KMS-11 (cell line): ENCODE data around the gene PSG7.
"Not testable (repeated sequence)": the region's sequence is repeated elsewhere in the genome, so short reads cannot be mapped to it uniquely, and the experiment has no call there.

Experiments
- H2AFZ ChIP-seq: fragments of 200-600 bp; sonication (generic); 2 replicates; pipeline ENCODE4 v1.6.1; 2016; ENCODE audit warnings: antibody characterized with exemption, mixed run types, low read depth
- H3K27ac ChIP-seq: fragments of 200-600 bp; sonication (generic); 2 replicates; pipeline ENCODE4 v1.6.1; 2016; ENCODE audit warnings: mild to moderate bottlenecking, mixed run types
- H3K27me3 ChIP-seq: fragments of 200-600 bp; sonication (generic); 2 replicates; pipeline ENCODE4 v1.6.1; 2017; ENCODE audit warnings: mild to moderate bottlenecking, low read depth, mixed run types, moderate library complexity; ENCODE audit not compliant: insufficient read depth
- H3K36me3 ChIP-seq: fragments of 200-600 bp; sonication (generic); 2 replicates; pipeline ENCODE4 v1.6.1; 2017; ENCODE audit warnings: mild to moderate bottlenecking, mixed run types; ENCODE audit not compliant: insufficient read depth
- H3K4me1 ChIP-seq: fragments of 200-600 bp; sonication (generic); 2 replicates; pipeline ENCODE4 v1.6.1; 2016; ENCODE audit warnings: mild to moderate bottlenecking, low read depth, mixed run types; ENCODE audit not compliant: poor library complexity, severe bottlenecking
- H3K4me2 ChIP-seq: fragments of 200-600 bp; sonication (generic); 2 replicates; pipeline ENCODE4 v1.7.0; 2016; ENCODE audit warnings: mild to moderate bottlenecking, mixed run types
- H3K4me3 ChIP-seq: fragments of 200-600 bp; sonication (generic); IDR thresholded peaks from 2 replicates; pipeline ENCODE4 v1.6.1; 2017; ENCODE audit warnings: low read depth, low read length, mixed read lengths; ENCODE audit not compliant: insufficient read depth
- H3K79me2 ChIP-seq: fragments of 200-600 bp; sonication (generic); 2 replicates; pipeline ENCODE4 v1.6.1; 2016; ENCODE audit warnings: low read depth, mixed run types; ENCODE audit not compliant: insufficient read depth
- H3K9ac ChIP-seq: fragments of 200-600 bp; sonication (generic); 2 replicates; pipeline ENCODE4 v1.6.1; 2016; ENCODE audit warnings: mild to moderate bottlenecking, mixed run types
- H4K20me1 ChIP-seq: fragments of 200-600 bp; sonication (generic); 2 replicates; pipeline ENCODE4 v1.6.1; 2016; ENCODE audit warnings: mild to moderate bottlenecking, mixed run types; ENCODE audit not compliant: insufficient read depth
- TF ChIP-seq, protein P1 (sequence below): fragments of 200-600 bp; sonication (generic); conservative IDR thresholded peaks from 2 replicates; pipeline ENCODE4 v1.6.1; 2017; ENCODE audit warnings: low read depth, mild to moderate bottlenecking, antibody characterized with exemption, low read length, moderate library complexity, mixed read lengths

The PSG7 gene

DNA sequence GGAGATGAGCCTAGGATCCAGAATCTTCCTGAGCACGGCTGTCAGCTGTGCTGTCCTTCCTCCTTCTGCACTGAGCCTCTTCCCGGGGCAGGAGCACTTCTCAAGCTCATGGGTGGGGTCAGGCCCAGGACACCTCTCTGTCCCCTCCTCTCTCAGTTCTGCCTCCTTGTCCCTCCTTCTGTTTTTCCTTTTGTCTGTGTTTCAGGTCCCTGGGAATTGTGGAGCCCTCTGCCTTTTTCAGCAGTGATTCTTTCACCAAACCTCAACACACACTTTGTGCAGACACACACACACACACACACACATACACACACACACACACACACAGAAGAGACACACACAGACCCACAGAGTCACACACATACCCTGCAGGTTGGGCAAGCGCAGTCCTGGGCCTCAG, at the start of gene PSG7:
Gene PSG7 (minus strand): TSS at position 101 of the 400 bp plus-strand sequence. CDS start 131 bp downstream, outside the sequence.
- H3K4me2 ChIP-seq, H3K27me3 ChIP-seq, H3K9ac ChIP-seq, H2AFZ ChIP-seq, H3K79me2 ChIP-seq, H3K27ac ChIP-seq, H3K4me1 ChIP-seq, H3K36me3 ChIP-seq, H4K20me1 ChIP-seq, H3K4me3 ChIP-seq: not testable (repeated sequence)

DNA sequence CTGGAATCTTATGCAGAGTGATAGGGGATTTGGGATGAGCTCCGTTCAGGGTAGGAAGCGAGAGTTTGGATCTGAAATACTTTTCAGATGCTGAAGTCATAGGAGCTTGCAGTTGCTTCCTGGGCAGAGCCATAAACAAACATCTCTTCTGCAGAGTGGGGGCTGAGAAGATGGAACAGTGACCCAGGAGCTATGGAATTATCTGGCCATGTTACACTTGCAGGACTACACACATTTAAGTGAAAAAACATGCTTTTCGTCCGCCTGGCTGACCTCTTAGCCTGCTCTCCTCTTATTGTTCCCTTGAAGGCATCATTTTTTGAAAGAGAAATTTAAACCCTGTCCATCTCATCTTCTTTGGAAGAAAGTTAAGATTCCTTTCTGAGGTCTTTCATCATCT, 48.6 kb upstream of the PSG7 start:
- Histone ChIP-seq H3K79me2 (no peaks in the 10 kb centered on the region), H3K4me1 (no peaks in the 10 kb centered on the region), H3K9ac (no peak overlapping the region), H3K36me3 (no peaks in the 10 kb centered on the region), H3K4me3 (no peak overlapping the region), H3K4me2 (no peak overlapping the region), H3K27me3 (no peaks in the 10 kb centered on the region), H2AFZ (no peak overlapping the region), H3K27ac (no peak overlapping the region), H4K20me1 (no peaks in the 10 kb centered on the region)
- TF ChIP-seq, protein P1, sequence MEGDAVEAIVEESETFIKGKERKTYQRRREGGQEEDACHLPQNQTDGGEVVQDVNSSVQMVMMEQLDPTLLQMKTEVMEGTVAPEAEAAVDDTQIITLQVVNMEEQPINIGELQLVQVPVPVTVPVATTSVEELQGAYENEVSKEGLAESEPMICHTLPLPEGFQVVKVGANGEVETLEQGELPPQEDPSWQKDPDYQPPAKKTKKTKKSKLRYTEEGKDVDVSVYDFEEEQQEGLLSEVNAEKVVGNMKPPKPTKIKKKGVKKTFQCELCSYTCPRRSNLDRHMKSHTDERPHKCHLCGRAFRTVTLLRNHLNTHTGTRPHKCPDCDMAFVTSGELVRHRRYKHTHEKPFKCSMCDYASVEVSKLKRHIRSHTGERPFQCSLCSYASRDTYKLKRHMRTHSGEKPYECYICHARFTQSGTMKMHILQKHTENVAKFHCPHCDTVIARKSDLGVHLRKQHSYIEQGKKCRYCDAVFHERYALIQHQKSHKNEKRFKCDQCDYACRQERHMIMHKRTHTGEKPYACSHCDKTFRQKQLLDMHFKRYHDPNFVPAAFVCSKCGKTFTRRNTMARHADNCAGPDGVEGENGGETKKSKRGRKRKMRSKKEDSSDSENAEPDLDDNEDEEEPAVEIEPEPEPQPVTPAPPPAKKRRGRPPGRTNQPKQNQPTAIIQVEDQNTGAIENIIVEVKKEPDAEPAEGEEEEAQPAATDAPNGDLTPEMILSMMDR: no peak

DNA sequence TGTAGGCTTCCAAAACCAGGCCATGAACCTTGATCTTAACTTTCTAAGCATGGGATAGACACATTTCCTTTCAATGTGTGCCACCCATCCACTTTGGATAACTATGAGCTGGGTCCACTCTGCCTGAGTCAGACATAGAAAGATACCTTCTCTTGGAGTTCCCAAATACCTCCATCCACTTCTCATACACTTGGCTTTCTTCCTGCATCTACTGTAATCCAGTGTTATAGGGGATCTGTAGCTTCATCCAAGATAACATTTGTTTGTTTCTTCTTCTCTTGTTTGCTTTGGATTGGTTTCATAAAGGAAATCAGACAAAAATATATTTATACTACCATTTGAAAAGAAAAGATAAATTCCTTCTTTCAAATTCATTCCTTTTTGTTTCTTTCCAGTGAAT, 45.1 kb upstream of the PSG7 start:
- not testable (repeated sequence) for H3K36me3 ChIP-seq, H3K27ac ChIP-seq, H2AFZ ChIP-seq, H4K20me1 ChIP-seq, H3K79me2 ChIP-seq, H3K27me3 ChIP-seq, H3K4me1 ChIP-seq, H3K4me3 ChIP-seq, H3K9ac ChIP-seq, H3K4me2 ChIP-seq

DNA sequence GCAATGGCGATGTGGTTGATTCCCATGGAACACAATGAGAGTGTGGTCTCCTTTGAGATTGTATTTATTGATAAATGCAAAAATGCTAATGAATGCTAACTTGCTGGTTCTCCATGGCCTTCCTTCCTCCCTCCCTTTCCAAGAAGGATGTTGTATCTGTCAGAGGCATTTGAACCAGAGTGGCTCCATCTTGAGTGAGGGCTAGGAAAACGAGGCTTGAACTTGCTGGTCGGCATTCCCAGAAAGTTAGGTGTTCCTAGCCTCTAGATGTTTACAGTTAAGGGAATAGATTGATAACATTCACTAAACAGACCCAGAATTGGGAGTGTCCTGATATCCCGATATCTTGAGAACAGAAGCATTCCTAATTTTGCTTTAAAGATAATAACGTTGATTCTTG, 34.4 kb upstream of the PSG7 start:
- H3K4me2 ChIP-seq, H3K27ac ChIP-seq, H3K27me3 ChIP-seq, H3K9ac ChIP-seq, H2AFZ ChIP-seq, H3K79me2 ChIP-seq, H3K36me3 ChIP-seq, H3K4me3 ChIP-seq, H3K4me1 ChIP-seq, H4K20me1 ChIP-seq: not testable (repeated sequence)

DNA sequence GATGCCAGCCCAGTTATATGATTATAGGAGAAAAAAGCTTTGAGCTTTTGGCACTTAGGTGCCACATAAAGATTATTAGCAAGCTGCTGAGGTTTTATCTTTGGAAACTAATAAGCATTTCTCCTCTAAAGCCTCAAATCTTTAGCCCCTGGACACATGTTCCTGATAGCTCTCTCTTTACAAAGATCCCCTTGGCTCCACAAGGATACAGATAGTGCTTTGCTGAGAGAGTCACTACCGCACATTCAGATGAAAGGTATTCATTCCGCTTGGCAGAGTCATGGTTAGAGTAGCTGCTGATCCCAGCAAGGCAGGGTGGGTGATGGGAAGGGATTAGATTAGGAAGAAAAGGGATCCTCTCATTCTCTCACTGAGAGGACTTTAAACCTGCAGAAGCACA, 28.2 kb upstream of the PSG7 start:
- TF ChIP-seq, protein P1: no peak
- Histone ChIP-seq H4K20me1 (no peaks in the 10 kb centered on the region), H3K4me2 (no peak overlapping the region), H3K79me2 (no peaks in the 10 kb centered on the region), H3K27ac (no peak overlapping the region), H3K27me3 (no peaks in the 10 kb centered on the region), H3K4me1 (no peaks in the 10 kb centered on the region), H3K4me3 (no peak overlapping the region), H3K36me3 (no peaks in the 10 kb centered on the region), H2AFZ (no peak overlapping the region), H3K9ac (no peak overlapping the region)

DNA sequence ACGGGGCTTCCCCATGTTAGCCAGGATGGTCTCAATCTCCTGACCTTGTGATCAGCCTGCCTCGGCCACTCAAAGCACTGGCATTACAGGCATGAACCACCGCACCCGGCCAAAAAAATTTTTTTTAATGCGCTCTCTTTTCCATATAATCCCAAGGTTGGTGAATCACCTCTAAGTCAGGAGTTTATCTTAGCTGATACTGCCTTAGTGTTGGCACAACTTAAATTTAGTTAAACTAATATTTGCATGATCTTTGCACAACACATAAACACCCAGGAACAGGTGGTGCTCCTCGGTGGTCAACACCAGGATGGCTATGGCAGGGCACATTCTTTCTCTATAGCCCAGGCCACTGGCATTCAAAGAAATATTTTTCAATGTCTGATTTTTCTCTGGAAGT, 24.1 kb upstream of the PSG7 start:
- Histone ChIP-seq H3K4me1 (no peaks in the 10 kb centered on the region), H3K9ac (no peak overlapping the region), H3K4me2 (no peak overlapping the region), H4K20me1 (no peaks in the 10 kb centered on the region), H2AFZ (no peak overlapping the region), H3K79me2 (no peaks in the 10 kb centered on the region), H3K4me3 (no peak overlapping the region), H3K36me3 (no peaks in the 10 kb centered on the region), H3K27me3 (no peaks in the 10 kb centered on the region), H3K27ac (no peak overlapping the region)
- TF ChIP-seq, protein P1: no peak

DNA sequence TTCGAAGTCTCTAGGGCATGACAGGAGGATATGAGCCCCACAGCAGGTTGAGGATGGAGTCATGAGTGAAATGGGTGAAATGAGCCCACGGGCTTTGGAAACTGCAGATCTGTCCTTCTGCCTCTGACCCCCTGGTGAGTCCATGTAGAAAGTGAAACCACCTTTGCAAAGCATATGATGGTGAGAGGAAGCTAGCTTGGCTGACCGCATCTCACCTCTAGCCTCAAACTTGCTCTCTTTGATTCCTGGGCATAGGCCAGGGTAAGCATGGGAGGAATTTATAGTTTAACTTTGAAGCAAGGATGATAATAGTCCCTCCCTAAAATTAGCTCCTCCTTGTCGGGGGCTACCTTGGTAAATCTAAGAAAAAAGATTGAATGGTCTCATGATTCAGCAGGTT, 15.1 kb upstream of the PSG7 start:
- not testable (repeated sequence) for H2AFZ ChIP-seq, H3K36me3 ChIP-seq, H3K27ac ChIP-seq, H3K27me3 ChIP-seq, H3K79me2 ChIP-seq, H3K4me2 ChIP-seq, H4K20me1 ChIP-seq, H3K4me1 ChIP-seq, H3K9ac ChIP-seq, H3K4me3 ChIP-seq

DNA sequence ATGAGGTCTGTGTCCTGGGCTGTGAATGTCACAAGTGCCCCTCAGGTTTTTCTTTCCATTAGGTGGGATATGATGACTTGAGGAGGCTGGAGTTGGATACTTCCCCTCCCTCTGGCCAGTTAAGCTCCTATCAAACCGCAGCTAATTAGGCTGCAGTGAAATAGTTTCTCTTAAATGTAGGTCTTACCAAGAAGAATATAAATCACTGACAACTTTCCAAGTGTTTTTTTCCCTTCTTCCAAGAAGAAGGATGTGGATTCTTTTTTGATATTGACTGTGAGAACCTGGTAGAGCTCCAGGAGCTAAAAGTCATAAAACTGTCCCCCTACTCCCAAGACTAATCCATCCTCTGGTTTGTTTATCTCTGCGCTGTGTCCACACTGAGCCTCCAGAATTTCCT, 14.5 kb upstream of the PSG7 start:
- not testable (repeated sequence) for H3K36me3 ChIP-seq, H3K79me2 ChIP-seq, H3K27me3 ChIP-seq, H3K4me2 ChIP-seq, H2AFZ ChIP-seq, H3K27ac ChIP-seq, H3K9ac ChIP-seq, H4K20me1 ChIP-seq, H3K4me3 ChIP-seq, H3K4me1 ChIP-seq
